HG03432 (cell line): ENCODE data around the gene GPR84.

ENCODE experiments used
- ATAC-seq: cut with Tn5 transposase; IDR thresholded peaks from one replicate; pipeline ENCODE4 v1.9.1; 2021; ENCODE audit warnings: mild to moderate bottlenecking, moderate library complexity; ENCODE audit not compliant: unreplicated experiment

GPR84 gene

GRCh38 chr12:54392485-54393206 is 28.4 kb upstream of the GPR84 start:
- no peak for ATAC-seq

GRCh38 chr12:54390668-54391551 is 26.6 kb upstream of the GPR84 start:
- peak; percentile 64 for ATAC-seq

GRCh38 chr12:54390176-54390667 is 25.9 kb upstream of the GPR84 start:
- ATAC-seq: no peak

- no peak for ATAC-seq
Observed at GRCh38 chr12:54389607-54390175, 25.4 kb upstream of the GPR84 start.

GRCh38 chr12:54389134-54389508 is 24.8 kb upstream of the GPR84 start:
- ATAC-seq: no peak

GRCh38 chr12:54388237-54389133 is 24.2 kb upstream of the GPR84 start:
- ATAC-seq: no peak

- no peak for ATAC-seq
Observed at GRCh38 chr12:54387114-54387467, 22.8 kb upstream of the GPR84 start.

- no peak for ATAC-seq
Observed at GRCh38 chr12:54386403-54387113, 22.3 kb upstream of the GPR84 start.

- ATAC-seq: peak; percentile 58
Observed at GRCh38 chr12:54385251-54385914, 21.1 kb upstream of the GPR84 start.

- peak; percentile 45 for ATAC-seq
Observed at GRCh38 chr12:54384591-54385041, 20.3 kb upstream of the GPR84 start, which contains the start of gene ZNF385A. TSS of gene ZNF385A (minus strand) at chr12:54384733. CDS start at chr12:54384514, 219 bp downstream.

- no peak for ATAC-seq
Observed at GRCh38 chr12:54383041-54383609, 18.8 kb upstream of the GPR84 start.

- no peak for ATAC-seq
Observed at GRCh38 chr12:54381136-54381535, 16.9 kb upstream of the GPR84 start.

- peak; percentile 87 for ATAC-seq
Observed at GRCh38 chr12:54379398-54380201, 15.3 kb upstream of the GPR84 start.

GRCh38 chr12:54378796-54379397 is 14.6 kb upstream of the GPR84 start:
- no peak for ATAC-seq

- ATAC-seq: no peak
Observed at GRCh38 chr12:54377797-54378515, 13.7 kb upstream of the GPR84 start.

- ATAC-seq: no peak
Observed at GRCh38 chr12:54377007-54377406, 12.7 kb upstream of the GPR84 start.

GRCh38 chr12:54376596-54376995 is 12.3 kb upstream of the GPR84 start:
- no peak for ATAC-seq
